ENCODE measurements around the gene CENPQ.
A peak's percentile ranks its signal among the peaks of the same experiment; 100 is the strongest.
"Not testable (repeated sequence)": the region's sequence is repeated elsewhere in the genome, so short reads cannot be mapped to it uniquely, and the experiment has no call there.

CENPQ gene, protein sequence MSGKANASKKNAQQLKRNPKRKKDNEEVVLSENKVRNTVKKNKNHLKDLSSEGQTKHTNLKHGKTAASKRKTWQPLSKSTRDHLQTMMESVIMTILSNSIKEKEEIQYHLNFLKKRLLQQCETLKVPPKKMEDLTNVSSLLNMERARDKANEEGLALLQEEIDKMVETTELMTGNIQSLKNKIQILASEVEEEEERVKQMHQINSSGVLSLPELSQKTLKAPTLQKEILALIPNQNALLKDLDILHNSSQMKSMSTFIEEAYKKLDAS

GRCh38 chr6:49462927-49463611, at the start of gene CENPQ, which contains the start of gene MMUT:
CENPQ (plus strand) TSS chr6:49463370; CDS start chr6:49470177, 6,807 bp downstream.
MMUT (minus strand) TSS chr6:49463253; CDS start chr6:49459466, 3,787 bp downstream.
- peak; percentile 93 for DNase-seq

DNA sequence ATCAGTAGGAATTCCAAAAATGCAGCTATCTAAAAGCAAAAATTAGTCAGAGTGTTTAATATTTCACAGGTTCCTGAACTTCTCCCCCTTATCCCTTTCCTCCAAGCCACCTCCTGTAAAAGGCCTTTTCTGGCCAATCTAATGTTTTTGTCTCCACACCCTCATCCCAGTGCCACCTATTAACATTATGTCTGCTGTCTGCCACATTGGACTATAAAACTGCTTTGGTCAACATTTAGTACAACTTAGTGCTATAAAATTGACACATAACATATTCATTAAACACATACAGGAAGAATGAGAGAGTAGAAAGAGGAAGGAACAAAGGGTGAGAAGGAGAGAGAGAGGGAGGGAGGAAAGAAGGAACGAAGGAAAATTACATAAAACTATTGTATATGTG, 47.8 kb upstream of the CENPQ start:
- DNase-seq: no peak

DNA sequence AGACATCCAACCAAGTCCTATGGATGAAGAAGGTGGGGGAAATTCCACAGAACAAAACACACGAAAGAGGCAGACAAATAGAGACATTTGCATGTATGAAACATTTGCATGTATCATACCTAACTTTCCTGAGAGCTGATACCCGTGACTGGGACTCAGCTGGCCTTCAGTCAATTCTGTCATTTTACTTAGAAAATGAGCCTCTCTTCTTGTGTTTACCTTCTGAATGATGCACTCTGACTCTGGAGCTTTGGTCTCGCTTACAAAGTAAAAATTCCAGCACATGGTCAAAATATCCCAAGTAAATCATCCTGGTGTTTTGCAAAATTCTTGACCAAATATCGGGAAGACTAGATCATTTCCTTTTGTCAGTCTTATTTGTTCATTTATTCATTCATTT, 47.0 kb upstream of the CENPQ start:
- no peak for DNase-seq

GRCh38 chr6:49423817-49424216, 39.4 kb upstream of the CENPQ start:
- no peak for DNase-seq

DNA sequence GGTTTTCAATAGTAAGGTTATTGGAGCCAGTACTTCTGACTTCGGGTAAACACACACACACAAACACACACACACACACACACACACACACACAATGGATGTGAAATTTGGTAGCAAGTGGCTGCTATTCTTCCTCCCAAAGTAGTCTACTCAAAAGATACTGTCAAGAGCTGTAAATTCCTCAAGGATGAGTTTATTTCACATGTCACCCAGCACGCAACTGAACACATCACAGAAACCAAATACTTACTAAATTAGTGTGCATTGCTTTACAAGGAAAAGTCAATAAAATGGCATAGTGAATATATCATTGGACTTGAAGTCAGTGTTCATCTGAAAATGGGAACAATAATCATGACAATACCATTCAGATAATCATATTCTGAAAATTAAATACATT, 33.0 kb upstream of the CENPQ start:
- DNase-seq: no peak

DNA sequence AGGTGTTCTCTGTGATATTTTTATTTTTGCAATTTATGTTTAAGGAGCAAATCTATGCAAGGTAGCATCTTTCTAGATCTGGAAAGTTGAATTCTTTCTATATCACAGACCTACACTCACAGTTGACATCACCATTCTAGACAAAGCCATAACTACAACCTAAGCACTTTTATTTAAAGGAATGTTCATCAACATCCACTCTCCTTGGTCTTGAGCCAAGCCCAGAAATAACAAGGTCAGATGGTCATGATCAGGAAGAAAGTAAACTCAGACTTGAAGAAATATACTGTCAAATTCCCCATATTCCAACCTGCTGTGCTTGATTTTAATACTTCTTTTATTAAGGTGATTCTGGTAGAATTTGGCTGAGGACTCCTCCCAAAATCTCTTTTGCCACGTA, 32.3 kb upstream of the CENPQ start:
- DNase-seq: no peak

DNA sequence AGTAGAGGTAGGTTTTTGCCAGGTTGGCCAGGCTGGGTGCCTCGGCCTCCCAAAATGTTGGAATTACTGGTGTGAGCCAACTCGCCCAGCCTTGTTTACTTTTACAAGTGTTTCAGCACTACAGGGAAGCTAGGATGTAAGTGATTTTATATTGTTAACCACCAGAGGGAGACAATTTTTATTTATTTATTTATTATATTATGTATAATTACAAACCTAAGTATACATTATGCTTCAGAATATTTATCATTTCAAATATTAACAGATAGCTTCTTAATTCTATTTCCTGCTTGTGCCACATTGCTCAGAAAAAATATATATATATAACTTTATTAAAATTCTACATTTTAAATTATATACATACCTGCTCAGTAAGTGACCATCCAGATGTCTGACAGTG, 9.9 kb upstream of the CENPQ start:
- DNase-seq: no peak

DNA sequence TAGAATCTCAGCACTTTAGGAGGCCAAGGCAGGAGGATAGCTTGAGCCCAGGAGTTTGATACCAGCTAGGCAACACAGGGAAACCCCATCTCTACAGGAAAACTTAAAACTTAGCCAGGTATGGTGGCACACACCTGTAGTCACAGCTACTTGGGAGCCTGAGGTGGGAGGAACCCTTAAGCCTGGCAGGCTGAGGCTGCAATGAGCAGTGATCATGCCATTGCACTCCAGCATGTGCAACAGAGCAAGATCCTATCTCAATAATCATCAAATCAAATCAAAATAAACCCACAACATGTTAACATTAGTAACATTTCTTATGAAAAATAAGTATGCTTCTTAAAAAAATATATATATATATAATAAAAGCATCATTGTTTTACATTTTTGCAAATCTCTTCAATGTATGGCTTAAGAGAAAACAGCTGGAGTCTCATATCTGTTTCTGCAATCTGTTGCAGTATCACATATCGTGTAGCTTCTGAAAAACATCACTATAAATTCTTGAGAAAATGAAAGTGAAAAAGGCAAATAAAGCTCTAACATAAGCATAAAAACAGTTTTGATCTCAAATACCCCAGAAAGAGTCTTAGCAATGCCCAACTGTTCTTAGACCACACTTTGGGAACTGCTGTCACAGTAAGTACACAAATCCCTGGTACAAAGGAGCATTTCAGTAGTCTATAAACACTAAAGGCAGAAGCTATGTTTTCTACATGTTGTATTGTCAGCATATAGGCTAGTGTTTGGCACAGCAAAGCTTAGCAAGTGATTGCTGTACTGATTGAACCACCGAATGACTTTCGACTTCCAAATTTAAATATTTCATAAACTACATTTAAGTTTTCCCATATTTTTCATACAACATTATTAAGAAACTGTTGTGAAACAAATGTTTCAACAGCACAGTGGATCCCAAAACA, 8.1 kb upstream of the CENPQ start:
- no peak for DNase-seq

- DNase-seq: no peak
Measured at GRCh38 chr6:49457771-49458170, 5.4 kb upstream of the CENPQ start.

DNA sequence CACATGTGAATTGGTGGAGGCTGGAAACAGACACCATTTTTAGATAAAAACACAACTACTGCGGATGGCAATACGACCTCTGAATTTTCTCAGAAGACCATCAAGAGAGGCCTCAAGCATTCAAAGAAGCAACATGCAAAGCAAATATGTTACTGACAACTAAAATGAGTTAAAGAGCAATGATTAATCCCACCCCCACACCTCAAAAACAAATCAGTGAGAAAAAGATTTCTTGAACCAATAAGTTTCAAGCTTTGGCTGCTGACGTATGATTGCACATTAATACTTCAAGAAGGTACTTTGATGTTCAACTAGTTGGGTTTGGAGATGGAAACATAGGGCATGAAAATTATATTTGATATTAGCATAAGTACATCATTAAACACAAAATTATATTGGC, 1.1 kb upstream of the CENPQ start:
- no peak for DNase-seq

- no peak for DNase-seq
Measured at GRCh38 chr6:49462599-49462926, 607 bp upstream of the CENPQ start.

DNA sequence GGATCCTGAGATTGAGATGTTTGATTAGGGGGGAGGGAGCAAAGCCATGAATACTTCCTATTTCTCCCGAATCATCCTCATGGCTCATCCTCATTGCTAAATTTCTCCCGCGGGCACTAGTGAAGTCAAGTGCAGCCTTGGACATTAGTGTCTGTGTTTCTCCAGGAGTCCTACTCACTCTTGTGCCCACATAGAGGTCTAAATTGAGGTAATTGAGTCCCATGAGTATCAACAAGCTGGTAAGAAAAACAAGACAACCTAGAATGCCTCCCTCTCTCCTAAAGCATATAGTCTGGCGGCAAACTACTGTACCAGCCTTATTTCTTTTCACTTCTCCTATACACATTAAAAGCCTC, 420 bp downstream of the CENPQ start:
- DNase-seq: no peak

DNA sequence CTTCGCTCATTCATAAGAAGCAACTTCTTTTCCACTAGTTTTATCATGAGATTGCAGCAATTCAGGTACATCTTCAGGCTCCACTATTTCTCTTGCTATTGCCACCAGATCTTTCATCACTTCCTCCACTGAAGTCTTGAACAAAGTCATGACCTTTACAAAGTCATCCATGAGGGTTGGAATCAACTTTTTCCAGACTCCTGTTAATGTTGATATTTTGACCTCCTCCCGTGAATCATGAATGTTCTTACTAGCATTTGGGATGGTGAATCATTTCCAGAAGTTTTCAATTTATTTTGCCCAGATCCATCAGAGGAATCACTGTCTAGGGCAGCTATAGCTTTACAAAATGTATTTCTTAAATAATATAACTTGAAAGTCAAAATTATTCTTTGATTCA, 1.5 kb downstream of the CENPQ start:
- no peak for DNase-seq

- DNase-seq: no peak
Measured at GRCh38 chr6:49468042-49468441, 4.9 kb downstream of the CENPQ start.

GRCh38 chr6:49476564-49476963, 13.4 kb downstream of the CENPQ start:
- not testable (repeated sequence) for DNase-seq

DNA sequence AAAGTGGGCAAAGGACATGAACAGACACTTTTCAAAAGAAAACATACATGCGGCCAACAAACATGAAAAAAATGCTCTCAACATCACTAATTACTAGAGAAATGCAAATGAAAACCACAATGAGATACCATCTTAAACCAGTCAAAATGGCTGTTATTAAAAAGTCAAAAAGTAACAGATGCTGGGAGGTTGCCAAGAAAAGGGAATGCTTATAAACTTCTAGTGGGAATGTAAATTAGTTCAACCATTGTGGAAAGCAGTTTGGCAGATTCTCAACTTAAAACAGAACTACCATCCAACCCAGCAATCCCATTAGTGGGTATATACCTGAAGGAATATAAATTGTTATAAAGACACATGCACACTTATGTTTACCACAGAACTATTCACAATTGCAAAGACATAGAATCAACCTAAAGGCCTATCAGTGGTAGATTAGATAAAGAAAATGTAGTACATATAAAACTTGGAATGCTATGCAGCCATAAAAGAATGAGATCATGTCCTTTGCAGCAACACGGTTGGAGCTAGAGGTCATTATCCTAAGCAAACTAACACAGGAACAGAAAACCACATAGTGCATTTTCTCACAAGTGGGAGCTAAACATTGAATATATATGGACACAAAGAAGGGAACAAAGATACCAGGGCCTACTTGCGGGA, 16.3 kb downstream of the CENPQ start:
- DNase-seq: no peak

DNA sequence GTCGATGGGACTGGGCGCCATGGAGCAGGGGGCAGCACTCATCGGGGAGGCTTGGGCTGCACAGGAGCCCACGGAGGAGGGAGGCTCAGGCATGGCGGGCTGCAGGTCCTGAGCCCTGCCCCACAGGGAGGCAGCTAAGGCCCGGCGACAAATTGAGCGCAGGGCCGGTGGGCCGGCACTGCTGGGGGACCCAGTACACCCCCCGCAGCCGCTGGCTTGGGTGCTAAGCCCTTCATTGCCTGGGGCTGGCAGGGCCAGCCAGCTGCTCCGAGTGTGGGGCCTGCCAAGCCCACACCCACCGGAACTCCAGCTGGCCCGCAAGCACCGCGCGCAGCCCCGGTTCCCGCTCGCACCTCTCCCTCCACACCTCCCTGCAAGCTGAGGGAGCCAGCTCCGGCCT, 18.7 kb downstream of the CENPQ start:
- not testable (repeated sequence) for DNase-seq

DNA sequence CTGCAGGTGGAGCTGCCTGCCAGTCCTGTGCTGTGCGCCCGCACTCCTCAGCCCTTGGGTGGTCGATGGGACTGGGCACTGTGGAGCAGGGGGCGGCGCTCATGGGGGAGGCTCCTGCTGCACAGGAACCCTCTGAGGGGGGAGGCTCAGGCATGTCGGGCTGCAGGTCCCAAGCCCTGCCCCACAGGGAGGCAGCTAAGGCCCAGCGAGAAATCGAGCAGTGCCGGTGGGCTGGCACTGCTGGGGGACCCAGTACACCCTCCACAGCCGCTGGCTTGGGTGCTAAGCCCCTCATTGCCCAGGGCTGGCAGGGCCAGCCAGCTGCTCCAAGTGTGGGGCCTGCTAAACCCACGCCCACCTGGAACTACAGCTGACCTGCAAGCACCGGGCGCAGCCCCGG, 20.2 kb downstream of the CENPQ start:
- not testable (repeated sequence) for DNase-seq

DNA sequence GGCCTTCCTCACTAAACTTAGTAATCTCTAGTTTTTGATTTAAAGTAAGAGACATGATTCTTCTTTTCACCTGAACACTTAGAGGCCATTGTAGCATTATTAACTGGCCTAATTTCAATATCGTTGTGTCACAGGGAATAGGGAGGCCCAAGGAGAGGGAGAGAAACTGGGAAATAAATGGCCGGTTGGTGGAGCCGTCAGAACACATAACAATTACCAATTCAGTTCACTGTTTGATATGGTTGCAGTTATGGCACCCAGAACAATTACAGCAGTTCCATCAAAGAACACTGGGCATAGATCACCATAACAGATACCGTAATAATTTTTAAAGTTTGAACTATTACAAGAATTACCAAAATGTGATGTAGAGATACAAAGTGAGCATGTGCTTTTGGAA, 27.5 kb downstream of the CENPQ start:
- DNase-seq: no peak

DNA sequence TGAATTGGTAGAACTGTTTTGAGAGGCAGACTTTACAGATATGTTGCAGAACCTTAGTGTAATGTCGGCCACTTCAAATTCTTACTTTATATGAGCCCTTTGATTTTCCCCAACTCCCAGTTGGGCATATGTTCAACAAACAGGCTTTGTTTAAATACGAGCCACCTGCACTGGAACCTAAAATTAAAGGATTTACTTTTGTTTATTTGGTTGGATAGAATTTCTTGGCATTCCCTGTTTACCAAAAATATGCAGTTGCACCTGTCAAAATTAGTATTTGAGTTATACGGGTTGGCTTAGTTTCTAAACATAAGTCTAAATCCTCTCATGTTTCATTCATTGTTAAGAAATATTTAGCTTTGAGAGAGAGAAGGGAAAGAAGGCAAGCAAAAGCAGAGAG, 34.1 kb downstream of the CENPQ start:
- no peak for DNase-seq

- DNase-seq: no peak
Measured at GRCh38 chr6:49499126-49499525, 36.0 kb downstream of the CENPQ start.

DNA sequence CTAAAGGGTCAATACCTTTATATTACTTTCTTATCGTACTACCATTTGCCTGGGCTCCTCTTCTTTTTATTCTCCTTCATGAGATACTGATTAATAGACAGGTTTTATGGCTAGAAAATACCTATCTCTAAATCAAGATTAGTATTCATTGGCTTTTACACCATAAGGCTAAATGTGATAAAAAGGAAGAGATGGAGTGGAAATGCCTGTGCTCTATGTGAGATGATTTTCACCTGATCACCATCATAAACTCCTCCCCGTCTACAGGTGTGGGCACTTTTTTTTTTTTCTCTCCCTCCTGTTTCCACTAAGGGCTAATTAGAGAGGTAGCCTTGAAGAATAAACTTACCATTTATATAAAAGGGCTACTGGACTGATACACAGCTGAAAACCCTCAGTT, 36.5 kb downstream of the CENPQ start, which contains the start of gene GLYATL3:
TSS of gene GLYATL3 (plus strand) at position 301 of the 400 bp plus-strand sequence. CDS start 12,068 bp downstream, outside the sequence.
- DNase-seq: no peak

GRCh38 chr6:49504666-49505065, 41.5 kb downstream of the CENPQ start:
- DNase-seq: no peak
